ENCODE measurements around the gene PTGIR. TPM values are rescaled to one million over a fixed set of nuclear protein-coding genes. Genes with fewer than 3 reads are reported as not detected.
"Not testable (repeated sequence)": the region's sequence is repeated elsewhere in the genome, so short reads cannot be mapped to it uniquely, and the experiment has no call there.

The PTGIR gene
- total RNA-seq, 1 experiment from 2014 or later = not detected

DNA sequence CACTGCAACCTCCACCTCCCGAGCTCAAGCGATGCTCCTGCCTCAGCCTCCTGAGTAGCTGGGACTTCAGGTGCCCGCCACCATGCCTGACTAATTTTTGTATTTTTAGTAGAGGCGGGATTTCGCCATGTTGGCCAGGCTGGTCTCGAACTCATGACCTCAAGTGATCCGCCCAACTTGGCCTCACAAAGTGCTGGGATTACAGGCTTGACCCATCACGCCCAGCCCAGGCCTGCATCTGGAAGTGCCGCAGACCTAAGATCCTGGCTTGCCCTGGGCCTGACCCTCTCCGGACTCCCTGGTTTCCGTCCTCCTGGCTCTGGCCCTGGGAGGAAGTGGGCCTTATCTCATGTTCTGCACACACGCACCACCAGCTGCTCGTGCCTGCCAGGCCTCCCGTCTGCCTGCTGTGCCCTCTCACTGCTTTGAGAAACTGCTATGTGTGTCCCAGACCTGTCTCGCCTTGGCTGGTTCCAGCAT lies 4.7 kb upstream of the PTGIR start:
- Mint-ChIP-seq H3K9me3 (ENCODE audit: unreplicated experiment) (no peaks in the 10 kb centered on the region), H3K4me3 (ENCODE audit: unreplicated experiment) (no peak overlapping the region), H3K36me3 (ENCODE audit: insufficient read depth, unreplicated experiment) (no peaks in the 10 kb centered on the region), H3K4me1 (ENCODE audit: insufficient read depth, unreplicated experiment) (peaks cover 25% of the 10 kb centered on the region), H3K27me3 (ENCODE audit: insufficient read depth, unreplicated experiment) (peaks cover 11% of the 10 kb centered on the region), H3K27ac (ENCODE audit: low read depth, unreplicated experiment) (no peak overlapping the region)
- ChIA-PET POLR2A (interaction anchor here (1.5 kb wide), 1 partner anchor 10 kb away, joined by 6 read pairs; no protein-coding TSS in a partner anchor), CTCF (interaction anchor here (0.6 to 8.1 kb wide), 3 partner anchors 14 to 23 kb away, joined by 3 to 75 read pairs (median 4); no protein-coding TSS in a partner anchor)
- no TSS peak for BruUV-seq (replicated peaks)
- no peak for DNase-seq (ENCODE audit: unreplicated experiment)
- TF ChIP-seq, protein P1, sequence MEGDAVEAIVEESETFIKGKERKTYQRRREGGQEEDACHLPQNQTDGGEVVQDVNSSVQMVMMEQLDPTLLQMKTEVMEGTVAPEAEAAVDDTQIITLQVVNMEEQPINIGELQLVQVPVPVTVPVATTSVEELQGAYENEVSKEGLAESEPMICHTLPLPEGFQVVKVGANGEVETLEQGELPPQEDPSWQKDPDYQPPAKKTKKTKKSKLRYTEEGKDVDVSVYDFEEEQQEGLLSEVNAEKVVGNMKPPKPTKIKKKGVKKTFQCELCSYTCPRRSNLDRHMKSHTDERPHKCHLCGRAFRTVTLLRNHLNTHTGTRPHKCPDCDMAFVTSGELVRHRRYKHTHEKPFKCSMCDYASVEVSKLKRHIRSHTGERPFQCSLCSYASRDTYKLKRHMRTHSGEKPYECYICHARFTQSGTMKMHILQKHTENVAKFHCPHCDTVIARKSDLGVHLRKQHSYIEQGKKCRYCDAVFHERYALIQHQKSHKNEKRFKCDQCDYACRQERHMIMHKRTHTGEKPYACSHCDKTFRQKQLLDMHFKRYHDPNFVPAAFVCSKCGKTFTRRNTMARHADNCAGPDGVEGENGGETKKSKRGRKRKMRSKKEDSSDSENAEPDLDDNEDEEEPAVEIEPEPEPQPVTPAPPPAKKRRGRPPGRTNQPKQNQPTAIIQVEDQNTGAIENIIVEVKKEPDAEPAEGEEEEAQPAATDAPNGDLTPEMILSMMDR (IDR thresholded peaks at IDR 0.05; ENCODE audit: unreplicated experiment) = no peak
- intact Hi-C loops (cut with micrococcal nuclease) = no loop called here

DNA sequence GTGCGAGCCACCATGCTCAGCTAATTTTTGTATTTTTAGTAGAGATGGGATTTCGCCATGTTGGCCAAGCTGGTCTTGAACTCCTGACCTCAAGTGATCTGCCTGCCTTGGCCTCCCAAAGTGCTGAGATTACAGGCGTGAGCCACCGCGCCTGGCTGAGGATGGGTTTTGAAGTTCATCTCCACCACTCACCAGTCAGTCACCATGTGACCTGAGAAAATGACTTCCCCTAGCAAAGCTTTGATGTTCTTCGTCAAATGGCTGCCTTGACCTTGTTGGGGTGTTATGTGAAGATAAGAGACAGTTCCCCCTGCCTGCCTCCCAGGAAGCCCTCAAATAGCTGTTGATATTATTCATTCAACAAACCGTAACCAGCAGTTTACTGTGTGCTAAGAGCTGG lies 4.1 kb upstream of the PTGIR start:
- H3K4me1 Mint-ChIP-seq (ENCODE audit: insufficient read depth, unreplicated experiment) = peaks cover 28% of the 10 kb centered on the region

DNA sequence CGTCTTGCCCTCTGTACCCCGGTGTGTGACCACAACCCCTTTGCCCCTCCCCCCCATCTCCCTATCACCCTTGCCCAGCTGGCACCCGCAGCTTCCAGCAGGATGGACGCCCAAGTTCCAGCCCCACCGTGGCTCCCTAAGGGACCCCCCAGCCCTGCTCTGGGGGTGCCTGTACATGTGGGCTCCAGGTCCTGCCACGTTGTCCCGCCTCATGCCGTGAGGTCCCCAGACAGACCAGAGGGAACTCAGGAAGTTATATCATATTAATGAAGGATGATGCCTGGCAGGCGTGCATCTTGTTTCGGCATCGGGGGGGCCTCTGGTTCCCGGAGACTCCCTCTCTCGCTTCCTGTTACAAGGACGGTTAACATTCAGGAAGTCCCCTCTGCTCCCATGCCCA lies 1.6 kb upstream of the PTGIR start:
- H3K4me1 Mint-ChIP-seq (ENCODE audit: insufficient read depth, unreplicated experiment) = peaks cover 17% of the 10 kb centered on the region
- no TSS peak for BruUV-seq (replicated peaks)
- no peaks in the 10 kb centered on the region for H3K36me3 Mint-ChIP-seq (ENCODE audit: insufficient read depth, unreplicated experiment)
- no peak overlapping the region for H3K27ac Mint-ChIP-seq (ENCODE audit: low read depth, unreplicated experiment)
- no peak for DNase-seq (ENCODE audit: unreplicated experiment)
- ChIA-PET POLR2A (interaction anchor here (0.6 kb wide), 1 partner anchor 99 kb away, joined by 3 read pairs; no protein-coding TSS in a partner anchor), CTCF (interaction anchor here (0.9 kb wide), 1 partner anchor 78 kb away, joined by 5 read pairs; no protein-coding TSS in a partner anchor)
- H3K9me3 Mint-ChIP-seq (ENCODE audit: unreplicated experiment) = no peaks in the 10 kb centered on the region
- no peaks in the 10 kb centered on the region for H3K27me3 Mint-ChIP-seq (ENCODE audit: insufficient read depth, unreplicated experiment)
- TF ChIP-seq, protein P1 (IDR thresholded peaks at IDR 0.05; ENCODE audit: unreplicated experiment) = no peak
- H3K4me3 Mint-ChIP-seq (ENCODE audit: unreplicated experiment) = no peak overlapping the region
- intact Hi-C loops (cut with micrococcal nuclease) = no loop called here

More for the DNA sequence above, 4.1 kb upstream of the PTGIR start:
- DNase-seq (ENCODE audit: unreplicated experiment); H3K4me3 Mint-ChIP-seq (ENCODE audit: unreplicated experiment); H3K27ac Mint-ChIP-seq (ENCODE audit: low read depth, unreplicated experiment); H3K9me3 Mint-ChIP-seq (ENCODE audit: unreplicated experiment); BruUV-seq (replicated peaks); intact Hi-C loops (cut with micrococcal nuclease); H3K36me3 Mint-ChIP-seq (ENCODE audit: insufficient read depth, unreplicated experiment): not testable (repeated sequence)
- ChIA-PET POLR2A (interaction anchor here (0.6 to 1.5 kb wide), 3 partner anchors 11 to 31 kb away, joined by 3 to 6 read pairs (median 3); partner anchors contain the start of gene CALM3), CTCF (interaction anchor here (0.6 to 8.1 kb wide), 5 partner anchors 11 to 1109 kb away, joined by 3 to 75 read pairs (median 5); no protein-coding TSS in a partner anchor)
- peaks cover 11% of the 10 kb centered on the region for H3K27me3 Mint-ChIP-seq (ENCODE audit: insufficient read depth, unreplicated experiment)

DNA sequence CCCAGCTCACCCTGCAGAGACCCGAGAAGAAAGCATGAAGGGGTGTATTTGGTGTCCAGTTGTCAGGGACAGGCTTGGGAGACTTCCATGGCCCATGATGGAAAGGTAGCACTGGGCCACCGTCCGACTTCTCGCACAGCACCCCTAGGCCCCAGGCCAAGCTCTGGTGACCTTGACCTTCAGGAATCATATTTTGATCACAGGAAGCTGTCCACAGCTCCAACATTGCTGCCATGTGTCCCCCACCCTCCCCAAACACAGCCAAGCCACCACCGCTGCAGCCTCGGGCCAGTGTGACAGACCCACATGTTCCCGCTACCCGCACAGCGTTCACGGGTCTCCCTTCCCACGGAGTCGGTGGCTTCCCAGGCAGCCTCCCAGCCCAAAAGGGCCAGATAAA lies 842 bp upstream of the PTGIR start:
- intact Hi-C loops (cut with micrococcal nuclease) = no loop called here
- CTCF ChIA-PET = interaction anchor here (0.9 kb wide), 2 partner anchors 9 to 79 kb away, joined by 5 read pairs; no protein-coding TSS in a partner anchor

More for the DNA sequence above, 842 bp upstream of the PTGIR start:
- TF ChIP-seq, protein P1 (IDR thresholded peaks at IDR 0.05; ENCODE audit: unreplicated experiment) = no peak
- H3K27me3 Mint-ChIP-seq (ENCODE audit: insufficient read depth, unreplicated experiment) = no peaks in the 10 kb centered on the region
- peak overlapping the region; percentile 42 for H3K27ac Mint-ChIP-seq (ENCODE audit: low read depth, unreplicated experiment)
- H3K9me3 Mint-ChIP-seq (ENCODE audit: unreplicated experiment) = no peaks in the 10 kb centered on the region
- peaks cover 14% of the 10 kb centered on the region for H3K4me1 Mint-ChIP-seq (ENCODE audit: insufficient read depth, unreplicated experiment)
- H3K36me3 Mint-ChIP-seq (ENCODE audit: insufficient read depth, unreplicated experiment) = no peaks in the 10 kb centered on the region
- H3K4me3 Mint-ChIP-seq (ENCODE audit: unreplicated experiment) = no peak overlapping the region
- BruUV-seq (replicated peaks) = no TSS peak
- DNase-seq (ENCODE audit: unreplicated experiment) = no peak
- POLR2A ChIA-PET = no interaction called here
